ENCODE data around the gene FAM162A. TPM values are rescaled to one million over a fixed set of nuclear protein-coding genes. Genes with fewer than 3 reads are reported as not detected.
A peak's percentile ranks its signal among the peaks of the same experiment; 100 is the strongest.

Gene FAM162A
- total and polyA plus RNA-seq, 9 of the 15 experiments (the other 6 are each of a cell fraction or from before 2014, with no cell fraction given), result 37.5 to 211 (median 101) TPM

DNA sequence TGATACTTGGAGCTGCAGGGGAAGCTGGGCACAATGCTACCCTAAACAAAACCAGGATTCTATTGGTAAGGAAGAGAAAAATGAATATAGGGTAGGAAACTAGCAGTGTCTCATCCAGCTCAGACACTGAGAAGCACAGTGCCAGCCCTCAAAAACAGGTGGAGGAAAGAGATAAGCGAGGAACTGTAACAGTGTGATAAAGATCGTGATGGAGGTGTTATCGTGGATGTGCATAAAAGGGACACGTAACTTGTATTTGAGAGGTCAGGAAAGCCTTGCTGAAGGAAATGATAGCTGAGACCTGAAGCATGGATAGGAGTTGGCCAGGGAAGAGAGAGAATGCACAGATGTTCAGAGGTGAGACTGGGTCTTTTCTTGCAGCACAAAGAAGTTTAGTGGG lies 28.4 kb upstream of the FAM162A start (continued):
- TF ChIP-seq HSF4 (CRISPR knock-in tag; IDR thresholded peaks at IDR 0.05; ENCODE audit: borderline replicate concordance), result no peak
- peak; percentile 88 for TF ChIP-seq CBFA2T2 (conservative IDR thresholded peaks at IDR 0.05)
- TF ChIP-seq TEAD4 (IDR thresholded peaks at IDR 0.05; ENCODE audit: low read length), result peak; percentile 91
- no peak for TF ChIP-seq TEAD4 (CRISPR knock-in tag; IDR thresholded peaks at IDR 0.05; ENCODE audit: borderline replicate concordance)
- TF ChIP-seq SMAD1 (IDR thresholded peaks at IDR 0.05; ENCODE audit: low read depth, low read length, partially characterized antibody), result peak; percentile 53
- TF ChIP-seq, protein P1, sequence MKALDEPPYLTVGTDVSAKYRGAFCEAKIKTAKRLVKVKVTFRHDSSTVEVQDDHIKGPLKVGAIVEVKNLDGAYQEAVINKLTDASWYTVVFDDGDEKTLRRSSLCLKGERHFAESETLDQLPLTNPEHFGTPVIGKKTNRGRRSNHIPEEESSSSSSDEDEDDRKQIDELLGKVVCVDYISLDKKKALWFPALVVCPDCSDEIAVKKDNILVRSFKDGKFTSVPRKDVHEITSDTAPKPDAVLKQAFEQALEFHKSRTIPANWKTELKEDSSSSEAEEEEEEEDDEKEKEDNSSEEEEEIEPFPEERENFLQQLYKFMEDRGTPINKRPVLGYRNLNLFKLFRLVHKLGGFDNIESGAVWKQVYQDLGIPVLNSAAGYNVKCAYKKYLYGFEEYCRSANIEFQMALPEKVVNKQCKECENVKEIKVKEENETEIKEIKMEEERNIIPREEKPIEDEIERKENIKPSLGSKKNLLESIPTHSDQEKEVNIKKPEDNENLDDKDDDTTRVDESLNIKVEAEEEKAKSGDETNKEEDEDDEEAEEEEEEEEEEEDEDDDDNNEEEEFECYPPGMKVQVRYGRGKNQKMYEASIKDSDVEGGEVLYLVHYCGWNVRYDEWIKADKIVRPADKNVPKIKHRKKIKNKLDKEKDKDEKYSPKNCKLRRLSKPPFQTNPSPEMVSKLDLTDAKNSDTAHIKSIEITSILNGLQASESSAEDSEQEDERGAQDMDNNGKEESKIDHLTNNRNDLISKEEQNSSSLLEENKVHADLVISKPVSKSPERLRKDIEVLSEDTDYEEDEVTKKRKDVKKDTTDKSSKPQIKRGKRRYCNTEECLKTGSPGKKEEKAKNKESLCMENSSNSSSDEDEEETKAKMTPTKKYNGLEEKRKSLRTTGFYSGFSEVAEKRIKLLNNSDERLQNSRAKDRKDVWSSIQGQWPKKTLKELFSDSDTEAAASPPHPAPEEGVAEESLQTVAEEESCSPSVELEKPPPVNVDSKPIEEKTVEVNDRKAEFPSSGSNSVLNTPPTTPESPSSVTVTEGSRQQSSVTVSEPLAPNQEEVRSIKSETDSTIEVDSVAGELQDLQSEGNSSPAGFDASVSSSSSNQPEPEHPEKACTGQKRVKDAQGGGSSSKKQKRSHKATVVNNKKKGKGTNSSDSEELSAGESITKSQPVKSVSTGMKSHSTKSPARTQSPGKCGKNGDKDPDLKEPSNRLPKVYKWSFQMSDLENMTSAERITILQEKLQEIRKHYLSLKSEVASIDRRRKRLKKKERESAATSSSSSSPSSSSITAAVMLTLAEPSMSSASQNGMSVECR (CRISPR knock-in tag; IDR thresholded peaks at IDR 0.05), result no peak
- TF ChIP-seq TAL1 (IDR thresholded peaks at IDR 0.05), result peak; percentile 88
- no peak for TF ChIP-seq SMAD2 (IDR thresholded peaks at IDR 0.05; ENCODE audit: low read depth, low read length)
- TF ChIP-seq HEY1 (CRISPR knock-in tag; IDR thresholded peaks at IDR 0.05; ENCODE audit: borderline replicate concordance), result no peak
- TF ChIP-seq SMARCE1 (IDR thresholded peaks at IDR 0.05), result peak; percentile 89
- TF ChIP-seq PHB2 (IDR thresholded peaks at IDR 0.05; ENCODE audit: low read depth), result peak; percentile 41; the same call in 1 of the 2 replicates
- TF ChIP-seq GTF2A2 (tag; IDR thresholded peaks at IDR 0.05), result no peak
- TF ChIP-seq PTRF (tag; IDR thresholded peaks at IDR 0.05), result no peak
- TF ChIP-seq DIDO1 (tag; IDR thresholded peaks at IDR 0.05; ENCODE audit: low read depth), result no peak
- peak; percentile 65; the same call in 1 of the 2 replicates for TF ChIP-seq LEF1 (IDR thresholded peaks at IDR 0.05)
- TF ChIP-seq, protein P2, sequence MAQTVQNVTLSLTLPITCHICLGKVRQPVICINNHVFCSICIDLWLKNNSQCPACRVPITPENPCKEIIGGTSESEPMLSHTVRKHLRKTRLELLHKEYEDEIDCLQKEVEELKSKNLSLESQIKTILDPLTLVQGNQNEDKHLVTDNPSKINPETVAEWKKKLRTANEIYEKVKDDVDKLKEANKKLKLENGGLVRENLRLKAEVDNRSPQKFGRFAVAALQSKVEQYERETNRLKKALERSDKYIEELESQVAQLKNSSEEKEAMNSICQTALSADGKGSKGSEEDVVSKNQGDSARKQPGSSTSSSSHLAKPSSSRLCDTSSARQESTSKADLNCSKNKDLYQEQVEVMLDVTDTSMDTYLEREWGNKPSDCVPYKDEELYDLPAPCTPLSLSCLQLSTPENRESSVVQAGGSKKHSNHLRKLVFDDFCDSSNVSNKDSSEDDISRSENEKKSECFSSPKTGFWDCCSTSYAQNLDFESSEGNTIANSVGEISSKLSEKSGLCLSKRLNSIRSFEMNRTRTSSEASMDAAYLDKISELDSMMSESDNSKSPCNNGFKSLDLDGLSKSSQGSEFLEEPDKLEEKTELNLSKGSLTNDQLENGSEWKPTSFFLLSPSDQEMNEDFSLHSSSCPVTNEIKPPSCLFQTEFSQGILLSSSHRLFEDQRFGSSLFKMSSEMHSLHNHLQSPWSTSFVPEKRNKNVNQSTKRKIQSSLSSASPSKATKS (CRISPR knock-in tag; IDR thresholded peaks at IDR 0.05), result no peak
- TF ChIP-seq, protein P3, sequence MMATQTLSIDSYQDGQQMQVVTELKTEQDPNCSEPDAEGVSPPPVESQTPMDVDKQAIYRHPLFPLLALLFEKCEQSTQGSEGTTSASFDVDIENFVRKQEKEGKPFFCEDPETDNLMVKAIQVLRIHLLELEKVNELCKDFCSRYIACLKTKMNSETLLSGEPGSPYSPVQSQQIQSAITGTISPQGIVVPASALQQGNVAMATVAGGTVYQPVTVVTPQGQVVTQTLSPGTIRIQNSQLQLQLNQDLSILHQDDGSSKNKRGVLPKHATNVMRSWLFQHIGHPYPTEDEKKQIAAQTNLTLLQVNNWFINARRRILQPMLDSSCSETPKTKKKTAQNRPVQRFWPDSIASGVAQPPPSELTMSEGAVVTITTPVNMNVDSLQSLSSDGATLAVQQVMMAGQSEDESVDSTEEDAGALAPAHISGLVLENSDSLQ (IDR thresholded peaks at IDR 0.05), result no peak
- TF ChIP-seq NCOA1 (IDR thresholded peaks at IDR 0.05; ENCODE audit: low read depth), result 0 out of 2 replicates have a peak, but pooled peaks have one; percentile 28
- TF ChIP-seq, protein P4, sequence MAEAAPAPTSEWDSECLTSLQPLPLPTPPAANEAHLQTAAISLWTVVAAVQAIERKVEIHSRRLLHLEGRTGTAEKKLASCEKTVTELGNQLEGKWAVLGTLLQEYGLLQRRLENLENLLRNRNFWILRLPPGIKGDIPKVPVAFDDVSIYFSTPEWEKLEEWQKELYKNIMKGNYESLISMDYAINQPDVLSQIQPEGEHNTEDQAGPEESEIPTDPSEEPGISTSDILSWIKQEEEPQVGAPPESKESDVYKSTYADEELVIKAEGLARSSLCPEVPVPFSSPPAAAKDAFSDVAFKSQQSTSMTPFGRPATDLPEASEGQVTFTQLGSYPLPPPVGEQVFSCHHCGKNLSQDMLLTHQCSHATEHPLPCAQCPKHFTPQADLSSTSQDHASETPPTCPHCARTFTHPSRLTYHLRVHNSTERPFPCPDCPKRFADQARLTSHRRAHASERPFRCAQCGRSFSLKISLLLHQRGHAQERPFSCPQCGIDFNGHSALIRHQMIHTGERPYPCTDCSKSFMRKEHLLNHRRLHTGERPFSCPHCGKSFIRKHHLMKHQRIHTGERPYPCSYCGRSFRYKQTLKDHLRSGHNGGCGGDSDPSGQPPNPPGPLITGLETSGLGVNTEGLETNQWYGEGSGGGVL (CRISPR knock-in tag; IDR thresholded peaks at IDR 0.05), result no peak
- TF ChIP-seq CTBP1 (IDR thresholded peaks at IDR 0.05; ENCODE audit: borderline replicate concordance), result peak; percentile 93; the same call in 1 of the 2 replicates
- no peak for TF ChIP-seq CHD4 (IDR thresholded peaks at IDR 0.05; ENCODE audit: insufficient read depth, insufficient replicate concordance, low read depth, low read length, poor library complexity, severe bottlenecking)
- TF ChIP-seq NFIC (IDR thresholded peaks at IDR 0.05), result peak; percentile 58

Measured in K562 (cell line).